HEK293 (cell line): ENCODE data around the gene YPEL1.

Experiments
- IKZF3 ChIP-seq: fragments of 450-650 bp; IDR thresholded peaks from 2 replicates; pipeline ENCODE4 v1.5.0; 2018; ENCODE audit warnings: missing biosample characterization, mild to moderate bottlenecking, missing genetic modification characterization, moderate library complexity
- OVOL3 ChIP-seq: fragments of 450-650 bp; formaldehyde crosslinking; IDR thresholded peaks from 2 replicates; pipeline ENCODE4 v1.5.1; 2016; ENCODE audit warnings: missing biosample characterization, missing genetic modification characterization
- SALL2 ChIP-seq: fragments of 450-650 bp; formaldehyde crosslinking; IDR thresholded peaks from 2 replicates; pipeline ENCODE4 v1.5.0; 2017; ENCODE audit warnings: missing biosample characterization, mild to moderate bottlenecking, missing genetic modification characterization, borderline replicate concordance
- SETDB1 ChIP-seq: IDR thresholded peaks from one replicate; pipeline ENCODE4 v1.6.1; 2017; ENCODE audit warnings: mild to moderate bottlenecking, low read length, moderate library complexity, mixed read lengths; ENCODE audit not compliant: insufficient read length
- WT1 ChIP-seq: fragments of 450-650 bp; formaldehyde crosslinking; IDR thresholded peaks from 2 replicates; pipeline ENCODE4 v1.5.1; 2016; ENCODE audit warnings: missing biosample characterization, missing genetic modification characterization
- ZFP69B ChIP-seq: fragments of 450-650 bp; formaldehyde crosslinking; IDR thresholded peaks from 2 replicates; pipeline ENCODE4 v1.5.1; 2016; ENCODE audit warnings: missing biosample characterization, missing genetic modification characterization
- ZNF169 ChIP-seq: fragments of 450-650 bp; formaldehyde crosslinking; IDR thresholded peaks from 2 replicates; pipeline ENCODE4 v1.5.1; 2016; ENCODE audit warnings: missing biosample characterization, missing genetic modification characterization
- ZNF184 ChIP-seq: fragments of 450-650 bp; IDR thresholded peaks from 2 replicates; pipeline ENCODE4 v1.5.1; 2018; ENCODE audit warnings: missing biosample characterization, mild to moderate bottlenecking, missing genetic modification characterization
- ZNF19 ChIP-seq: fragments of 450-650 bp; formaldehyde crosslinking; IDR thresholded peaks from 2 replicates; pipeline ENCODE4; 2016; ENCODE audit warnings: missing biosample characterization, missing genetic modification characterization, low read depth
- ZNF341 ChIP-seq: fragments of 450-650 bp; formaldehyde crosslinking; IDR thresholded peaks from 2 replicates; pipeline ENCODE4; 2016; ENCODE audit warnings: low read depth, missing biosample characterization, missing genetic modification characterization
- ZNF37A ChIP-seq: fragments of 450-650 bp; IDR thresholded peaks from 2 replicates; pipeline ENCODE4 v1.5.1; 2018; ENCODE audit warnings: missing biosample characterization, missing genetic modification characterization
- ZNF433 ChIP-seq: fragments of 450-650 bp; formaldehyde crosslinking; IDR thresholded peaks from 2 replicates; pipeline ENCODE4 v1.5.1; 2016; ENCODE audit warnings: missing biosample characterization, missing genetic modification characterization, low read depth
- ZNF473 ChIP-seq: fragments of 450-650 bp; formaldehyde crosslinking; IDR thresholded peaks from 2 replicates; pipeline ENCODE4 v1.5.1; 2017; ENCODE audit warnings: missing biosample characterization, missing genetic modification characterization
- ZNF621 ChIP-seq: fragments of 450-650 bp; formaldehyde crosslinking; IDR thresholded peaks from 2 replicates; pipeline ENCODE4 v1.5.1; 2017; ENCODE audit warnings: missing biosample characterization, missing genetic modification characterization
- ZNF624 ChIP-seq: fragments of 450-650 bp; formaldehyde crosslinking; IDR thresholded peaks from 2 replicates; pipeline ENCODE4 v1.5.1; 2017; ENCODE audit warnings: missing biosample characterization, missing genetic modification characterization
- ZNF670 ChIP-seq: fragments of 450-650 bp; formaldehyde crosslinking; IDR thresholded peaks from 2 replicates; pipeline ENCODE4 v1.5.1; 2016; ENCODE audit warnings: missing biosample characterization, missing genetic modification characterization, low read depth
- ZNF677 ChIP-seq: fragments of 450-650 bp; IDR thresholded peaks from 2 replicates; pipeline ENCODE4 v1.5.0; 2018; ENCODE audit warnings: missing biosample characterization, mild to moderate bottlenecking, missing genetic modification characterization, moderate library complexity
- ZSCAN30 ChIP-seq: fragments of 450-650 bp; IDR thresholded peaks from 2 replicates; pipeline ENCODE4 v1.5.1; 2018; ENCODE audit warnings: missing biosample characterization, mild to moderate bottlenecking, missing genetic modification characterization, moderate library complexity
- TF ChIP-seq, protein P1 (sequence below): IDR thresholded peaks from 2 replicates; pipeline ENCODE4 v1.6.1; 2011; ENCODE audit warnings: mild to moderate bottlenecking, low read depth, low read length, borderline replicate concordance
- TF ChIP-seq, protein P2 (sequence below): fragments of 450-650 bp; formaldehyde crosslinking; IDR thresholded peaks from 2 replicates; pipeline ENCODE4; 2016; ENCODE audit warnings: missing biosample characterization, missing genetic modification characterization
- TF ChIP-seq, protein P3 (sequence below): fragments of 450-650 bp; formaldehyde crosslinking; IDR thresholded peaks from 2 replicates; pipeline ENCODE4 v1.5.1; 2017; ENCODE audit warnings: missing biosample characterization, missing genetic modification characterization
- TF ChIP-seq, protein P4 (sequence below): fragments of 450-650 bp; formaldehyde crosslinking; IDR thresholded peaks from 2 replicates; pipeline ENCODE4 v1.5.1; 2016; ENCODE audit warnings: missing biosample characterization, missing genetic modification characterization, borderline replicate concordance
- TF ChIP-seq, protein P5 (sequence below): fragments of 450-650 bp; formaldehyde crosslinking; IDR thresholded peaks from 2 replicates; pipeline ENCODE4 v1.5.1; 2016; ENCODE audit warnings: missing biosample characterization, missing genetic modification characterization
- TF ChIP-seq, protein P6 (sequence below): fragments of 450-650 bp; formaldehyde crosslinking; IDR thresholded peaks from 2 replicates; pipeline ENCODE4 v1.5.1; 2016; ENCODE audit warnings: missing biosample characterization, missing genetic modification characterization, borderline replicate concordance

Gene YPEL1

DNA sequence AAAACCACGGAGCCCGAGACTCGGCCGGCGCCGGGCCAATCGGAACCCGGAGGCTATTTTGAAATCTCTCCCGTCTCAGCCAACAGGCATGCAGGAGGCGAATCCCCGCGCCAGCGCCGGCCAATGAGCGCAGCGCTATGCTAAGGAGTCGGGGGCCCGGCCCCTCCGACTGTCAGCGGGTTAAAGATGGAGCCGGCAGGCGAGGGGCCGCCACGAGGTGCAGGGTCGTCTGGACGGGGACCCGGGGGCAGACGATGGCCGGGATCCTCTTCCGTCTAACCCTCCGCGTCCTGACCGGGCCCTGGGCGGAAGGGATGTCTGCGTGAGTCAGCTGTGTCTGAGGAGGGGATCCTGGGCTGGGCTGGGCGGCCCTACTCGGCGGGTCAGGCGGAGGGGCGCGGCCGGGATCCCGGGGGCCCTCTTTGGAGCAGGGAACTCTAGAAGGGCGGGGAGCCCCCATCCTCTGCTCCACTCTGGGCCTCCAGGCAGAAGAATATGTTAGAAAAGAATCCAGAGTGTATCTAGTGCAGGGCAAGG lies 83.5 kb downstream of the YPEL1 start (continued):
- TF ChIP-seq, protein P1, sequence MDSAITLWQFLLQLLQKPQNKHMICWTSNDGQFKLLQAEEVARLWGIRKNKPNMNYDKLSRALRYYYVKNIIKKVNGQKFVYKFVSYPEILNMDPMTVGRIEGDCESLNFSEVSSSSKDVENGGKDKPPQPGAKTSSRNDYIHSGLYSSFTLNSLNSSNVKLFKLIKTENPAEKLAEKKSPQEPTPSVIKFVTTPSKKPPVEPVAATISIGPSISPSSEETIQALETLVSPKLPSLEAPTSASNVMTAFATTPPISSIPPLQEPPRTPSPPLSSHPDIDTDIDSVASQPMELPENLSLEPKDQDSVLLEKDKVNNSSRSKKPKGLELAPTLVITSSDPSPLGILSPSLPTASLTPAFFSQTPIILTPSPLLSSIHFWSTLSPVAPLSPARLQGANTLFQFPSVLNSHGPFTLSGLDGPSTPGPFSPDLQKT, result no peak
- TF ChIP-seq ZNF621 (tag by site-specific recombination) (no peak), ZNF670 (tag by site-specific recombination) (no peak), IKZF3 (tag by site-specific recombination) (no peak), ZFP69B (tag by site-specific recombination) (peak; percentile 34; the same call in 1 of the 2 replicates), SETDB1 (no peak), ZNF341 (no peak), OVOL3 (no peak), ZNF433 (no peak), ZNF169 (tag by site-specific recombination) (no peak), ZSCAN30 (0 out of 2 replicates have a peak, but pooled peaks have one; percentile 20), WT1 (tag by site-specific recombination) (no peak), ZNF677 (no peak; the same call in 1 of the 2 replicates), ZNF624 (no peak), ZNF37A (tag by site-specific recombination) (no peak), ZNF19 (tag by site-specific recombination) (no peak), ZNF473 (tag by site-specific recombination) (no peak), ZNF184 (tag by site-specific recombination) (no peak), SALL2 (no peak)
- TF ChIP-seq, protein P2, sequence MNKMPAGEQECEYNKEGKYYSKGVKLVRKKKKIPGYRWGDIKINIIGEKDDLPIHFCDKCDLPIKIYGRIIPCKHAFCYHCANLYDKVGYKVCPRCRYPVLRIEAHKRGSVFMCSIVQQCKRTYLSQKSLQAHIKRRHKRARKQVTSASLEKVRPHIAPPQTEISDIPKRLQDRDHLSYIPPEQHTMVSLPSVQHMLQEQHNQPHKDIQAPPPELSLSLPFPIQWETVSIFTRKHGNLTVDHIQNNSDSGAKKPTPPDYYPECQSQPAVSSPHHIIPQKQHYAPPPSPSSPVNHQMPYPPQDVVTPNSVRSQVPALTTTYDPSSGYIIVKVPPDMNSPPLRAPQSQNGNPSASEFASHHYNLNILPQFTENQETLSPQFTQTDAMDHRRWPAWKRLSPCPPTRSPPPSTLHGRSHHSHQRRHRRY (tag by site-specific recombination), result no peak
- TF ChIP-seq, protein P3, sequence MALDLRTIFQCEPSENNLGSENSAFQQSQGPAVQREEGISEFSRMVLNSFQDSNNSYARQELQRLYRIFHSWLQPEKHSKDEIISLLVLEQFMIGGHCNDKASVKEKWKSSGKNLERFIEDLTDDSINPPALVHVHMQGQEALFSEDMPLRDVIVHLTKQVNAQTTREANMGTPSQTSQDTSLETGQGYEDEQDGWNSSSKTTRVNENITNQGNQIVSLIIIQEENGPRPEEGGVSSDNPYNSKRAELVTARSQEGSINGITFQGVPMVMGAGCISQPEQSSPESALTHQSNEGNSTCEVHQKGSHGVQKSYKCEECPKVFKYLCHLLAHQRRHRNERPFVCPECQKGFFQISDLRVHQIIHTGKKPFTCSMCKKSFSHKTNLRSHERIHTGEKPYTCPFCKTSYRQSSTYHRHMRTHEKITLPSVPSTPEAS (tag by site-specific recombination), result no peak
- TF ChIP-seq, protein P4, sequence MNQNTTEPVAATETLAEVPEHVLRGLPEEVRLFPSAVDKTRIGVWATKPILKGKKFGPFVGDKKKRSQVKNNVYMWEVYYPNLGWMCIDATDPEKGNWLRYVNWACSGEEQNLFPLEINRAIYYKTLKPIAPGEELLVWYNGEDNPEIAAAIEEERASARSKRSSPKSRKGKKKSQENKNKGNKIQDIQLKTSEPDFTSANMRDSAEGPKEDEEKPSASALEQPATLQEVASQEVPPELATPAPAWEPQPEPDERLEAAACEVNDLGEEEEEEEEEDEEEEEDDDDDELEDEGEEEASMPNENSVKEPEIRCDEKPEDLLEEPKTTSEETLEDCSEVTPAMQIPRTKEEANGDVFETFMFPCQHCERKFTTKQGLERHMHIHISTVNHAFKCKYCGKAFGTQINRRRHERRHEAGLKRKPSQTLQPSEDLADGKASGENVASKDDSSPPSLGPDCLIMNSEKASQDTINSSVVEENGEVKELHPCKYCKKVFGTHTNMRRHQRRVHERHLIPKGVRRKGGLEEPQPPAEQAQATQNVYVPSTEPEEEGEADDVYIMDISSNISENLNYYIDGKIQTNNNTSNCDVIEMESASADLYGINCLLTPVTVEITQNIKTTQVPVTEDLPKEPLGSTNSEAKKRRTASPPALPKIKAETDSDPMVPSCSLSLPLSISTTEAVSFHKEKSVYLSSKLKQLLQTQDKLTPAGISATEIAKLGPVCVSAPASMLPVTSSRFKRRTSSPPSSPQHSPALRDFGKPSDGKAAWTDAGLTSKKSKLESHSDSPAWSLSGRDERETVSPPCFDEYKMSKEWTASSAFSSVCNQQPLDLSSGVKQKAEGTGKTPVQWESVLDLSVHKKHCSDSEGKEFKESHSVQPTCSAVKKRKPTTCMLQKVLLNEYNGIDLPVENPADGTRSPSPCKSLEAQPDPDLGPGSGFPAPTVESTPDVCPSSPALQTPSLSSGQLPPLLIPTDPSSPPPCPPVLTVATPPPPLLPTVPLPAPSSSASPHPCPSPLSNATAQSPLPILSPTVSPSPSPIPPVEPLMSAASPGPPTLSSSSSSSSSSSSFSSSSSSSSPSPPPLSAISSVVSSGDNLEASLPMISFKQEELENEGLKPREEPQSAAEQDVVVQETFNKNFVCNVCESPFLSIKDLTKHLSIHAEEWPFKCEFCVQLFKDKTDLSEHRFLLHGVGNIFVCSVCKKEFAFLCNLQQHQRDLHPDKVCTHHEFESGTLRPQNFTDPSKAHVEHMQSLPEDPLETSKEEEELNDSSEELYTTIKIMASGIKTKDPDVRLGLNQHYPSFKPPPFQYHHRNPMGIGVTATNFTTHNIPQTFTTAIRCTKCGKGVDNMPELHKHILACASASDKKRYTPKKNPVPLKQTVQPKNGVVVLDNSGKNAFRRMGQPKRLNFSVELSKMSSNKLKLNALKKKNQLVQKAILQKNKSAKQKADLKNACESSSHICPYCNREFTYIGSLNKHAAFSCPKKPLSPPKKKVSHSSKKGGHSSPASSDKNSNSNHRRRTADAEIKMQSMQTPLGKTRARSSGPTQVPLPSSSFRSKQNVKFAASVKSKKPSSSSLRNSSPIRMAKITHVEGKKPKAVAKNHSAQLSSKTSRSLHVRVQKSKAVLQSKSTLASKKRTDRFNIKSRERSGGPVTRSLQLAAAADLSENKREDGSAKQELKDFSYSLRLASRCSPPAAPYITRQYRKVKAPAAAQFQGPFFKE (tag by site-specific recombination), result no peak
- TF ChIP-seq, protein P5, sequence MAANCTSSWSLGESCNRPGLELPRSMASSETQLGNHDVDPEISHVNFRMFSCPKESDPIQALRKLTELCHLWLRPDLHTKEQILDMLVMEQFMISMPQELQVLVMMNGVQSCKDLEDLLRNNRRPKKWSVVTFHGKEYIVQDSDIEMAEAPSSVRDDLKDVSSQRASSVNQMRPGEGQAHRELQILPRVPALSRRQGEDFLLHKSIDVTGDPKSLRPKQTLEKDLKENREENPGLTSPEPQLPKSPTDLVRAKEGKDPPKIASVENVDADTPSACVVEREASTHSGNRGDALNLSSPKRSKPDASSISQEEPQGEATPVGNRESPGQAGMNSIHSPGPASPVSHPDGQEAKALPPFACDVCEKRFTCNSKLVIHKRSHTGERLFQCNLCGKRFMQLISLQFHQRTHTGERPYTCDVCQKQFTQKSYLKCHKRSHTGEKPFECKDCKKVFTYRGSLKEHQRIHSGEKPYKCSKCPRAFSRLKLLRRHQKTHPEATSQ (tag by site-specific recombination), result no peak
- TF ChIP-seq, protein P6, sequence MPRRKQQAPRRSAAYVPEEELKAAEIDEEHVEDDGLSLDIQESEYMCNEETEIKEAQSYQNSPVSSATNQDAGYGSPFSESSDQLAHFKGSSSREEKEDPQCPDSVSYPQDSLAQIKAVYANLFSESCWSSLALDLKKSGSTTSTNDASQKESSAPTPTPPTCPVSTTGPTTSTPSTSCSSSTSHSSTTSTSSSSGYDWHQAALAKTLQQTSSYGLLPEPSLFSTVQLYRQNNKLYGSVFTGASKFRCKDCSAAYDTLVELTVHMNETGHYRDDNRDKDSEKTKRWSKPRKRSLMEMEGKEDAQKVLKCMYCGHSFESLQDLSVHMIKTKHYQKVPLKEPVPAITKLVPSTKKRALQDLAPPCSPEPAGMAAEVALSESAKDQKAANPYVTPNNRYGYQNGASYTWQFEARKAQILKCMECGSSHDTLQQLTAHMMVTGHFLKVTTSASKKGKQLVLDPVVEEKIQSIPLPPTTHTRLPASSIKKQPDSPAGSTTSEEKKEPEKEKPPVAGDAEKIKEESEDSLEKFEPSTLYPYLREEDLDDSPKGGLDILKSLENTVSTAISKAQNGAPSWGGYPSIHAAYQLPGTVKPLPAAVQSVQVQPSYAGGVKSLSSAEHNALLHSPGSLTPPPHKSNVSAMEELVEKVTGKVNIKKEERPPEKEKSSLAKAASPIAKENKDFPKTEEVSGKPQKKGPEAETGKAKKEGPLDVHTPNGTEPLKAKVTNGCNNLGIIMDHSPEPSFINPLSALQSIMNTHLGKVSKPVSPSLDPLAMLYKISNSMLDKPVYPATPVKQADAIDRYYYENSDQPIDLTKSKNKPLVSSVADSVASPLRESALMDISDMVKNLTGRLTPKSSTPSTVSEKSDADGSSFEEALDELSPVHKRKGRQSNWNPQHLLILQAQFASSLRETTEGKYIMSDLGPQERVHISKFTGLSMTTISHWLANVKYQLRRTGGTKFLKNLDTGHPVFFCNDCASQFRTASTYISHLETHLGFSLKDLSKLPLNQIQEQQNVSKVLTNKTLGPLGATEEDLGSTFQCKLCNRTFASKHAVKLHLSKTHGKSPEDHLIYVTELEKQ (tag by site-specific recombination), result no peak
